MV-4-11 (cell line): Measurements from ENCODE around the gene SPACA1.
"Not testable (repeated sequence)": the region's sequence is repeated elsewhere in the genome, so short reads cannot be mapped to it uniquely, and the experiment has no call there.

Experiments used
- DNase-seq: peaks from one replicate; lab custom pipeline; 2025; lab: John Stamatoyannopoulos, UW

The SPACA1 gene, protein sequence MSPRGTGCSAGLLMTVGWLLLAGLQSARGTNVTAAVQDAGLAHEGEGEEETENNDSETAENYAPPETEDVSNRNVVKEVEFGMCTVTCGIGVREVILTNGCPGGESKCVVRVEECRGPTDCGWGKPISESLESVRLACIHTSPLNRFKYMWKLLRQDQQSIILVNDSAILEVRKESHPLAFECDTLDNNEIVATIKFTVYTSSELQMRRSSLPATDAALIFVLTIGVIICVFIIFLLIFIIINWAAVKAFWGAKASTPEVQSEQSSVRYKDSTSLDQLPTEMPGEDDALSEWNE

GRCh38 chr6:88047510-88048150 lies at the start of gene SPACA1:
Gene SPACA1 (plus strand): TSS chr6:88047841. CDS start chr6:88047906, 65 bp downstream.
- no peak for DNase-seq

DNA sequence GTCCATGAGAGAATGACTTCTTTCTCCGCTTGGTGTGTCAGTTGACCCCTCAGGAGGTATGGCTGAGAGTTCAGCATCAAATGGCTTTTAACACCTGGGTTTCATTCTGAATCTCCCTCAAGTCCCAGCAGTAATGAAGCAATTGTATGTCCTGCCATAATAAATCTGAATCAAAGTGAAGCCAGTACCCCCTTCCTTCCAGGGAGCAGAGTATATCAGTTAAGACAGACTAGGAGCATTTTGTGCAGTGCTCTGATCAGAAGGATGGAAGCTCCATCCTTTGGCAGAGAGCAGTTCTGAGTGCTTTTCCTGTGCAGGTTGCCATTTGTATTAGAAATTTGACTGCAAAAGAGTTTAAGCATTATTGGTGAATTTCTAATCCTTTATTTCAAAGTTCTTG lies 46.9 kb upstream of the SPACA1 start:
- no peak for DNase-seq

- not testable (repeated sequence) for DNase-seq
Measured at GRCh38 chr6:88001279-88001678, 46.4 kb upstream of the SPACA1 start.

DNA sequence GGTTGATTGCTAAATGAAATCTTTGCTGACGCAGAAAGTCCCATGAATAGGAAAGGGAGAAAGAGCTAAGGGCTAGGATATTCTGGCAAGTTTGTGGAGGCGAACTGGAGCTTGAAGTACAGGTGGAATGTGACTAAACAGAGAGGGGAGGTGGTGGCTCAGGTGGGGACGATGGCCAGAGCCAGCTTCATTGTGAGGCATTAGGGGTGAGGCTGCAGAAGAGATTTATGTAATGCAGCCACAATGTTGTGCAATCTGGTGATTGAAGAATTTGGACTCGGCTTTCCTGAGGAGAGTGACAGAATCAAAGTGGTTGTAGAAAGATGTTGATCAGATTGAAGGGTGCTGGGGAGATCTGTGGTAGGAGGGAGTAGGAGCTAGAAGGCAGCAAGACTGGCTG lies 42.9 kb upstream of the SPACA1 start:
- DNase-seq: peak; percentile 7

DNA sequence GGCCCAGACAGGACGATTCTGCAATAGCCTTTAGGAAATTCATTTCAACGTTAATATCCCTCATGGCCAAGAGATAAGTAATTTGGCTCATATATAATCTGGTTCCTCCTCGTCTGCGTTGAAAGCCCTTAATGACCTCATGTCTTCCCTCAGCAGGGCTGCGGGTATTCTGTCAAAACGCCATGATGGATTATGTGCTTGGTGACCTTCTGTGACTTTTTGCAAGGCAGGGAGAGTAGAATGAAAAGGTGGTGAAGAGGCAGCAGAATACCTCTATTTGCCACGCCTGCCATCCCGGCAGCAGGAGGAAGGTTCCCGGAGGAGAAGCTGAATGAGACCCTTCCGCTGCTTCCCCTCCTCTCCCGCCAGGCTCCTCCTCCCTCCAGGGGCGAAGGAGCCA lies 41.1 kb upstream of the SPACA1 start:
- no peak for DNase-seq

DNA sequence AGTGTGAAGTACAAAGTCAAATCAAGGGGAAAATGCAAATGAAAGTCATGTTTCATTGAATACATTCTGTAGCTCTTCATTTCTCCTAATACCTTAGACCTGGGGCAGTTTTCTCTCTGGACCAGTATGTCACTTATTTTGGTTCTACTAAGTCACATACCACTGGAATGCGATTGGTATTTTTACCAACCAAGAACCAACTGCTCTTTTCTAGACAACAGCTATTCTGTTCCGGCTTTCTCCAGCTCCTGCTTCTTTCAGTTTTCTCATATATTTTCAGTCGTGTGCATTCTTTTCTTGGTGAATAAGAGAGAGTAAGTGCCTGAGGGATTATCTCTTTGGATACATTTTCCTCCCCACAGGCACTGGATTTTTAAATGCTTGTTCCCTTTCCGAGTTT lies 39.2 kb upstream of the SPACA1 start:
- no peak for DNase-seq

GRCh38 chr6:88008831-88009231 lies 38.8 kb upstream of the SPACA1 start:
- DNase-seq: no peak

GRCh38 chr6:88013015-88013414 lies 34.6 kb upstream of the SPACA1 start:
- no peak for DNase-seq

DNA sequence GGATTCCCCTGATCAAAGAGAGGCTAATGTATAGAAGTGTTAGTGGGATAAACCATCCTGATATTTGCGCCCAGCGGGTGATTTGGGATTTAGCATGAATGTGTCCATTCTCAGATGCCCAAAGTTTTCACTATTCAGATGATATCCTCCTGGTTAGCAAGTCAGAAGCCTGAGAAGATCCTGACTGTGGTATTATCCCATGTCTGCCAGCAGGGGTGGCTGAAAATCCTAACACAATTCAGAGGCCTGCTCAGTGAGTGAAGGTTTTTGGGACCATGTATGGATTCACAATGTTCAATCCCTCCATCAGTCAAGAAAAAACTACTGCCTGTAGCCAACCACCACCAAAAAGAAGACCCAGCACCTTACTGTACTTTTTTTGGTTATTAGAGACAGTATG lies 34.1 kb upstream of the SPACA1 start:
- DNase-seq: no peak

DNA sequence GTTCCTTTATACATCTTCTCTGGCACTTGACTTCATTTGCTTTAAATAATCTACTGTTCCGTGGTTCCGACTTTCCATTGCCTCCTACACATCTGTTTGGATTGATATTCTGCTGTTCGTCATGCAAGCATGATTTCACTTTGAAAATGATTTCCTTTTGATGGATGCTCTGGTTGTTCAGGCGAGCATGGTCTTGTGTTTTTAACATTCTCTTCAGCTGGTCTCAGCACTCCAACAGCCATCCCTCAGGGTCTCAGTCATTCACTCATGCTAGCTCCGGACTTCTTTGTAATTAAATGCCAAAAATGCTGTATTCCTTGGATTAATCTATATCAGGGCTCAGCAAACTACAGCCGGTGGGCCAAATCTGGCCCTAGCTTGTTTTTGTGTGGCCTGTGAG lies 27.2 kb upstream of the SPACA1 start:
- no peak for DNase-seq

GRCh38 chr6:88024696-88025095 lies 22.9 kb upstream of the SPACA1 start:
- DNase-seq: no peak

GRCh38 chr6:88031550-88031949 lies 16.1 kb upstream of the SPACA1 start:
- no peak for DNase-seq

DNA sequence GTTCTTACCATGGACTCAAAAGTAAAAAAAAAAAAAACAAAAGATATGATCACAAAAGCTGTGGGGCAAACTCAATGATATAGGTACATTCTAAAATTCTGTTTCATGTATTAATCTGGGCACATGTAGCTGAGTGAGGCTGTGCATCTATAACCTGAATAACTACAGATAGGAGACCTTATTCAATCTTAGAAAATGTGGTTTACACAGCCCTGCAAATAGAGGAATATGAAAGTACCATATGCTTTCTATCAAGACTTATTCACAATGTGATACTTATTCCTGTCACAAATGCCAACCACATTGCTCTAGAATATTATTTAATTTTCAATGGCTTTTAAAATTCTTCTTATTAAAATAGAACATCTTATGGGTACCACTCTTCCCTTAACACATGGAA lies 3.1 kb upstream of the SPACA1 start:
- DNase-seq: no peak

- DNase-seq: no peak
Measured at GRCh38 chr6:88045521-88046136, 2.0 kb upstream of the SPACA1 start.

DNA sequence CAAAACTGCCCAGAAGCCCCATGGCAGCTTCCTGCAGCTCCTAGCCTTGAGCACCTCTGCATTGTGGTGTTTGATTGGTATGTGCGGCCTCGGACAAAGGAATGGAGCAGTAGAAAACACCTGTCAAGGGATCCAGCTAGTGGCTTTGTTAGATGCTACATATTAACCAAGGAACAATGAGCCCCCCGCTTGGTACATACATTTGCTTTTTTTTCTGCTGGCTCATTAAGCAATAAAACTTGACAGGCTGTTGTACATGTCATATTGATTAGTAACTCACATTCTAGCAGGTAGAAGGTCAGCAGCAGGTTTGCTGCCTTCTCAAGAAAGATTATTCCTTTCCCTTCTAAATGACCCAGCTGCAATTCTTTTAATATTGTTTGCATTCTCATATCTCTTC lies 937 bp downstream of the SPACA1 start:
- DNase-seq: no peak

DNA sequence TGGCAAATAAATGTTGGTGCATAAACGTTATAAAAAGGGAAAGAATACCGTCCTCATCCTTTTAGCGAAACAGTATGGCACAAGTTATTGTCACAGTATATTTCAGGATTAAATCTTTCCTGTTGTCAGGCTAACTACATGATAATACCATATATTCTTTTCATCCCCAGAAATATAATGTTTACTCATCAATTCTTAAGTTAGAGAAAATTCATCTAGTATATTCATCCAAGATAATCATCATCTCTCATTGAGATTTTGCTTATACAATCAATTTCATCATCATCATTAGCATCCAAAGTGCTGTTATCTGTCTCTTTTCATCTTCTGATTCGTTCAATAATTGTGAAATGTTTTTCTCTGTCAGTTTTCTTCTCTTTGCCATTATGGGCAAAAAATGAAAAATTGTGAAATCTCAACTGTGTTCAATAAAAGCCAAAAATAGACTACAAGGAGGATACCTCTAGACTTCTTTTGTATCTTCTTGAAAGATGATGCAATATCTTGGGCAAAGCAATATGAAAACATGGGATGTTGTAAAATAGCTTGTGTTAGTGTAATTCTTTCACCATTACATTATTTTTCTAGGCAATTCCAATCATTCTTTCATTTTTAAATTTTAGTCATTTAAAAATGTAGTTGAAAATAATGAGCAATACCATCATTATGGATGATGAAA lies 2.6 kb downstream of the SPACA1 start:
- peak; percentile 48 for DNase-seq

GRCh38 chr6:88059191-88059590 lies 11.6 kb downstream of the SPACA1 start:
- DNase-seq: no peak

GRCh38 chr6:88062376-88062775 lies 14.7 kb downstream of the SPACA1 start:
- no peak for DNase-seq

- DNase-seq: no peak
Measured at GRCh38 chr6:88072462-88072861, 24.8 kb downstream of the SPACA1 start.

DNA sequence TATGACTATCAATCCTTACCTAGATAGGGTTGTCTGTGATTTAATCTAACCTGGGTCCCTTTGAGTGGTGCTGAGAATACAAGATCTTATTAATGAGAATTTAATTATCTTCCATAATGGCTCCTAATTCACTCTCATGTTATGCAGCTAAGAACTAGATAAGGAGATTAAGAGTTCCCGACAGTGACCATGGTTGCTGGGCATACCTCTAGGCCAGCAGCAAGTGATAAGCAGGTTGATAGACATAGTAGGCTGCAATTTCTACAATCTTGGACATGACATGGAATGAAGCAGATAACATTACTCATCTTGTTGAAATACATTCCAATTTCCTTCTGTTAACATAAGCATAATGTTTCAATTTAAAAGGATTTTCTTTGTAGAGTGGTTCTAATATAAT lies 27.1 kb downstream of the SPACA1 start:
- no peak for DNase-seq

DNA sequence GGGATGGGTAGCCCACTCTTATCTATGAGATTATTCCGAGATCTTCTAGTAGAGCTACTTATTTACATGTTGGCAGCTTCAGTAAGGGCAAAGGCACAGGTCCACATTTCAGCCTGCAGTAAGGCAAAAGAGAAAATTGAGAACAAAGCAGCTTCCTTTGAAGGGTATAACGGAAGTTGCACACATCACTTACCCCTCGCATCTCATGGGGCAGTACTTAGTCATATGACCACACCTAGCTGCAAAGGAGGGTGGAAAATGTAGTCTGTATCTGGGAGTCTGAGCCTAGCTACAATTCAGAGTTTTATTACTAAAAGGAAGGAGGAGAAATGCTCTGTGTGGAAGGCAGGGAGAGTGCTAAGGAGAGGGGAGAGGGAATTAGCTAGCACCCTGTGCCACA lies 29.7 kb downstream of the SPACA1 start:
- DNase-seq: no peak

GRCh38 chr6:88086792-88087191 lies 39.2 kb downstream of the SPACA1 start:
- DNase-seq: no peak

- no peak for DNase-seq
Measured at GRCh38 chr6:88089708-88090107, 42.1 kb downstream of the SPACA1 start.
